SK-N-MC (cell line): Measurements from ENCODE around the gene NLRC5.
"Not testable (repeated sequence)": the region's sequence is repeated elsewhere in the genome, so short reads cannot be mapped to it uniquely, and the experiment has no call there.

ENCODE experiments used
- DNase-seq: peaks from one replicate; pipeline ENCODE4 v3.0.0-alpha.2; 2011; ENCODE audit warnings: low read depth, low spot score
- H3K27ac ChIP-seq: fragments of 200-600 bp; sonication (generic); 2 replicates; pipeline ENCODE4 v1.5.1; 2016; ENCODE audit warnings: mixed run types
- H3K36me3 ChIP-seq: fragments of 200-600 bp; sonication (generic); 2 replicates; pipeline ENCODE4 v1.6.1; 2017; ENCODE audit warnings: antibody characterized with exemption, low read length, mixed read lengths; ENCODE audit not compliant: insufficient read depth
- H3K4me3 ChIP-seq: fragments of 200-600 bp; sonication (generic); 2 replicates; pipeline ENCODE4 v1.5.1; 2016
- H3K9ac ChIP-seq: fragments of 200-600 bp; sonication (generic); 2 replicates; pipeline ENCODE4 v1.8.0; 2017; ENCODE audit warnings: mixed run types, mixed read lengths; ENCODE audit not compliant: insufficient read length
- H3K9me3 ChIP-seq: fragments of 200-600 bp; sonication (generic); 2 replicates; pipeline ENCODE4 v1.6.1; 2017; ENCODE audit warnings: low read depth, mild to moderate bottlenecking, antibody characterized with exemption, low read length, moderate library complexity, mixed read lengths
- EZH2 ChIP-seq: fragments of 200-600 bp; sonication (generic); IDR thresholded peaks from one replicate; pipeline ENCODE4 v1.6.1; 2017; ENCODE audit warnings: antibody characterized with exemption
- FOXP2 ChIP-seq: optimal IDR thresholded peaks from 2 replicates; pipeline ENCODE3; 2011; ENCODE audit warnings: mild to moderate bottlenecking, moderate library complexity; ENCODE audit not compliant: insufficient read depth; ENCODE audit errors: extremely low read length, control extremely low read depth
- POLR2AphosphoS5 ChIP-seq: IDR thresholded peaks from 2 replicates; pipeline ENCODE4 v1.6.1; 2012; ENCODE audit warnings: mild to moderate bottlenecking, low read depth, low read length, borderline replicate concordance

The NLRC5 gene

GRCh38 chr16:57096793-57097192, 107.4 kb downstream of the NLRC5 start:
- Histone ChIP-seq H3K36me3 (no peaks in the 10 kb centered on the region), H3K9ac (no peak overlapping the region), H3K9me3 (no peaks in the 10 kb centered on the region), H3K4me3 (no peak overlapping the region), H3K27ac (no peak overlapping the region)
- TF ChIP-seq EZH2 (no peak), FOXP2 (no peak), POLR2AphosphoS5 (no peak)
- no peak for DNase-seq

- no peak overlapping the region for H3K4me3 ChIP-seq
- no peaks in the 10 kb centered on the region for H3K9me3 ChIP-seq
- TF ChIP-seq EZH2 (no peak), POLR2AphosphoS5 (no peak), FOXP2 (no peak)
- no peaks in the 10 kb centered on the region for H3K36me3 ChIP-seq
- no peak for DNase-seq
- H3K27ac ChIP-seq = no peak overlapping the region
- no peak overlapping the region for H3K9ac ChIP-seq
Measured at GRCh38 chr16:57098188-57098841, 109.0 kb downstream of the NLRC5 start.

GRCh38 chr16:57099965-57100364, 110.6 kb downstream of the NLRC5 start:
- H3K36me3 ChIP-seq, H3K27ac ChIP-seq, H3K9me3 ChIP-seq, H3K4me3 ChIP-seq, H3K9ac ChIP-seq, DNase-seq: not testable (repeated sequence)

GRCh38 chr16:57100445-57100844, 111.1 kb downstream of the NLRC5 start:
- H3K36me3 ChIP-seq = no peaks in the 10 kb centered on the region
- no peak overlapping the region for H3K4me3 ChIP-seq
- TF ChIP-seq EZH2 (no peak), POLR2AphosphoS5 (no peak), FOXP2 (no peak)
- no peak for DNase-seq
- H3K9ac ChIP-seq = no peak overlapping the region
- H3K27ac ChIP-seq = no peak overlapping the region
- no peaks in the 10 kb centered on the region for H3K9me3 ChIP-seq

- Histone ChIP-seq H3K9me3 (no peaks in the 10 kb centered on the region), H3K27ac (no peak overlapping the region), H3K36me3 (no peaks in the 10 kb centered on the region), H3K4me3 (no peak overlapping the region), H3K9ac (no peak overlapping the region)
- no peak for TF ChIP-seq POLR2AphosphoS5
- no peak for TF ChIP-seq EZH2
- no peak for TF ChIP-seq FOXP2
- DNase-seq = no peak
Measured at GRCh38 chr16:57102888-57103851, 113.8 kb downstream of the NLRC5 start.

- TF ChIP-seq POLR2AphosphoS5 (no peak), EZH2 (no peak), FOXP2 (no peak)
- H3K27ac ChIP-seq = no peak overlapping the region
- no peak overlapping the region for H3K9ac ChIP-seq
- no peaks in the 10 kb centered on the region for H3K9me3 ChIP-seq
- no peak for DNase-seq
- no peak overlapping the region for H3K4me3 ChIP-seq
- H3K36me3 ChIP-seq = no peaks in the 10 kb centered on the region
Measured at GRCh38 chr16:57104706-57105105, 115.3 kb downstream of the NLRC5 start.

GRCh38 chr16:57105184-57105583, 115.8 kb downstream of the NLRC5 start:
- Histone ChIP-seq H3K36me3 (no peaks in the 10 kb centered on the region), H3K4me3 (no peak overlapping the region), H3K9ac (no peak overlapping the region), H3K27ac (no peak overlapping the region), H3K9me3 (no peaks in the 10 kb centered on the region)
- TF ChIP-seq FOXP2 (no peak), POLR2AphosphoS5 (no peak), EZH2 (no peak)
- no peak for DNase-seq

- H3K27ac ChIP-seq = no peak overlapping the region
- no peak overlapping the region for H3K9ac ChIP-seq
- no peak overlapping the region for H3K4me3 ChIP-seq
- DNase-seq = no peak
- no peaks in the 10 kb centered on the region for H3K36me3 ChIP-seq
- H3K9me3 ChIP-seq = no peaks in the 10 kb centered on the region
- TF ChIP-seq FOXP2 = no peak
- TF ChIP-seq EZH2 = no peak
- TF ChIP-seq POLR2AphosphoS5 = no peak
Measured at GRCh38 chr16:57106767-57107166, 117.4 kb downstream of the NLRC5 start.
